PFSK-1 (cell line): ENCODE data around the gene DDX46.

Experiments used
- FOXP2 ChIP-seq: optimal IDR thresholded peaks from 2 replicates; pipeline ENCODE3; 2011; ENCODE audit warnings: borderline replicate concordance, control low read depth, inconsistent platforms; ENCODE audit not compliant: insufficient read depth; ENCODE audit errors: extremely low read length, extremely low read depth
- POLR2AphosphoS5 ChIP-seq: IDR thresholded peaks from 2 replicates; pipeline ENCODE4 v1.6.1; 2012; ENCODE audit warnings: low read depth, mild to moderate bottlenecking, control low read depth, low read length, moderate library complexity
- SIN3A ChIP-seq: IDR thresholded peaks from 2 replicates; pipeline ENCODE4 v1.6.1; 2012; ENCODE audit warnings: mild to moderate bottlenecking, low read length, moderate library complexity, borderline replicate concordance; ENCODE audit not compliant: insufficient read depth
- TAF1 ChIP-seq: IDR thresholded peaks from 2 replicates; pipeline ENCODE4 v1.6.1; 2012; ENCODE audit warnings: low read length, control low read depth, borderline replicate concordance; ENCODE audit not compliant: insufficient read depth
- TF ChIP-seq, protein P1 (sequence below), 2 experiments: IDR thresholded peaks; 2 replicates each; pipeline versions ENCODE4 v1.6.1 to v1.8.0; 2011 to 2012; ENCODE audit warnings: low read depth in 2 of 2, low read length in 2 of 2, control low read depth in 1 of 2, inconsistent platforms in 1 of 2, mild to moderate bottlenecking in 1 of 2, moderate library complexity in 1 of 2; ENCODE audit not compliant: insufficient read depth in 1 of 2

The DDX46 gene

GRCh38 chr5:134769206-134769605, 10.6 kb downstream of the DDX46 start:
- TF ChIP-seq, protein P1, sequence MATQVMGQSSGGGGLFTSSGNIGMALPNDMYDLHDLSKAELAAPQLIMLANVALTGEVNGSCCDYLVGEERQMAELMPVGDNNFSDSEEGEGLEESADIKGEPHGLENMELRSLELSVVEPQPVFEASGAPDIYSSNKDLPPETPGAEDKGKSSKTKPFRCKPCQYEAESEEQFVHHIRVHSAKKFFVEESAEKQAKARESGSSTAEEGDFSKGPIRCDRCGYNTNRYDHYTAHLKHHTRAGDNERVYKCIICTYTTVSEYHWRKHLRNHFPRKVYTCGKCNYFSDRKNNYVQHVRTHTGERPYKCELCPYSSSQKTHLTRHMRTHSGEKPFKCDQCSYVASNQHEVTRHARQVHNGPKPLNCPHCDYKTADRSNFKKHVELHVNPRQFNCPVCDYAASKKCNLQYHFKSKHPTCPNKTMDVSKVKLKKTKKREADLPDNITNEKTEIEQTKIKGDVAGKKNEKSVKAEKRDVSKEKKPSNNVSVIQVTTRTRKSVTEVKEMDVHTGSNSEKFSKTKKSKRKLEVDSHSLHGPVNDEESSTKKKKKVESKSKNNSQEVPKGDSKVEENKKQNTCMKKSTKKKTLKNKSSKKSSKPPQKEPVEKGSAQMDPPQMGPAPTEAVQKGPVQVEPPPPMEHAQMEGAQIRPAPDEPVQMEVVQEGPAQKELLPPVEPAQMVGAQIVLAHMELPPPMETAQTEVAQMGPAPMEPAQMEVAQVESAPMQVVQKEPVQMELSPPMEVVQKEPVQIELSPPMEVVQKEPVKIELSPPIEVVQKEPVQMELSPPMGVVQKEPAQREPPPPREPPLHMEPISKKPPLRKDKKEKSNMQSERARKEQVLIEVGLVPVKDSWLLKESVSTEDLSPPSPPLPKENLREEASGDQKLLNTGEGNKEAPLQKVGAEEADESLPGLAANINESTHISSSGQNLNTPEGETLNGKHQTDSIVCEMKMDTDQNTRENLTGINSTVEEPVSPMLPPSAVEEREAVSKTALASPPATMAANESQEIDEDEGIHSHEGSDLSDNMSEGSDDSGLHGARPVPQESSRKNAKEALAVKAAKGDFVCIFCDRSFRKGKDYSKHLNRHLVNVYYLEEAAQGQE (IDR thresholded peaks at IDR 0.05; ENCODE audit: insufficient read depth in 1 of 2, low read depth in 2 of 2, low read length in 2 of 2): no peak
- no peak for TF ChIP-seq SIN3A
- no peak for TF ChIP-seq POLR2AphosphoS5
- no peak for TF ChIP-seq FOXP2
- TF ChIP-seq TAF1: no peak

DNA sequence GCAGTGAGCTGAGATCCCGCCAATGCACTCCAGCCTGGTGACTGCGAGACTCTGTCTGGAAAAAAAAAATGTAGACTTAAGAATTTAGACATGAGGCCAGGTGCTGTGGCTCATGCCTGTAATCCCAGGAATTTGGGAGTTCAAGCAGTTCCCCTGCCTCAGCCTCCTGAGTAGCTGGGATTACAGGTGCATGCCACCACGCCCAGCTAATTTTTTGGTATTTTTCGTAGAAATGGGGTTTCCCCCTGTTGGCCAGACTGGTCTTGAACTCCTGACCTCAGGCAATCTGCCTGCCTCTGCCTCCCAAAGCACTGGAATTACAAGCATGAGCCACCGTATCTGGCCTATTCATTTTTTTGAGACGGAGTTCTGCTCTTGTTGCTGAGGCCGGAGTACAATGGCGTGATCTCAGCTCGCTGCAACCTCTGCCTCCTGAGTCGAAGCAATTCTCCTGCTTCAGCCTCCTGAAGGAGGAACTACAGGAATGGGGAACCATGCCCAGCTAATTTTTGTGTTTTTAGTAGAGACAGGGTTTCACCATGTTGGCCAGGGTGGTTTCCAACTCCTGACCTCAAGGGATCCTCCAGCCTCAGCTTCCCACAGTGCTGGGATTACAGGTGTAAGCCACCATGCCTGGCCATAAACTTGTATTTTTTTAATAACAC, 14.0 kb downstream of the DDX46 start:
- TF ChIP-seq, protein P1 (IDR thresholded peaks at IDR 0.05; ENCODE audit: insufficient read depth in 1 of 2, low read depth in 2 of 2, low read length in 2 of 2): no peak
- TF ChIP-seq FOXP2: no peak
- TF ChIP-seq TAF1: no peak
- no peak for TF ChIP-seq POLR2AphosphoS5
- TF ChIP-seq SIN3A: no peak

DNA sequence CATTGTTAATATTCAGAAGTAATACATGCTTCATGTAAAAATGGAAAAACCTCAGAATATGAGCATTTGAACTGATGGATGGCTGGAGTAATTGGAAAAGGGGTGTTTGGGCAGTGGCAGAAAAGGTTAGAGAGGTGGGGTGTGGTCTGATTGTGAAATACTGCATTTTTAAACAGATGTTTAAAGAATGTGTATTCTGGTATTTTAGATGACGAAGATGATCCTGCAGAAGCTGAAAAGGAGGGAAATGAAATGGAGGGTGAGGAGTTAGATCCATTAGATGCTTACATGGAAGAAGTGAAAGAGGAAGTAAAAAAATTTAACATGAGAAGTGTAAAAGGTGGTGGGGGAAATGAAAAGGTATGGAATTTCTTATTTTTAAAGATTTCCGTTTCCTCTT, 18.8 kb downstream of the DDX46 start:
- TF ChIP-seq, protein P1 (IDR thresholded peaks at IDR 0.05; ENCODE audit: insufficient read depth in 1 of 2, low read depth in 2 of 2, low read length in 2 of 2): no peak
- TF ChIP-seq SIN3A: no peak
- no peak for TF ChIP-seq FOXP2
- no peak for TF ChIP-seq TAF1
- TF ChIP-seq POLR2AphosphoS5: no peak

DNA sequence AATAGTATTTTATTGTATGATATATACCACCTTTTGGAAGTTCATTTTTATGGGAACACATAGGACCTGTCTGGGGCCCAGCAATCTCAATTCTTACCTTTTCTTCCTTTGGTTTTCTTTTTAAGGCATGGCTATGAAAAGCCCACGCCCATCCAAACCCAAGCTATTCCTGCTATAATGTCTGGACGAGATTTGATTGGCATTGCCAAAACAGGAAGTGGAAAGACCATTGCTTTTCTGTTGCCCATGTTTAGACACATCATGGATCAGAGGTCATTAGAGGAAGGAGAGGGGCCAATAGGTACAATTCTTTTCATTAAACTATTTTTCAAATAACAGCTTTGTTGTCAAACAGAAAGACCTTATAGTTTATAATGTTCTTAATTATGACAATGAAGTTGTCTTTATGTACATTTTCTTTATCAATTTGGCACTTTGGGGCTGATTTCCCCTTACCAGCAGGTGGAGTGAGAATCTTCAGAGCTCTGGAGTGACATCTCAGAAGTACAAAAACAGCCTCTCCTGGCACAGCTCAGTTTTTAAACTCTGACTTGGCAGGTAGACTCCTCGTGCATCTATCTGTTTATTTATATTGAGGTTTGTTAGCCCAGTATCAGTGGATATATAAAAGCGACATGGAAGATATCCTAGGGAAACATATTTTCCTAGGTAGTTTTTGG, 25.8 kb downstream of the DDX46 start:
- TF ChIP-seq FOXP2 (no peak), POLR2AphosphoS5 (no peak), TAF1 (no peak), SIN3A (no peak)
- TF ChIP-seq, protein P1 (IDR thresholded peaks at IDR 0.05; ENCODE audit: insufficient read depth in 1 of 2, low read depth in 2 of 2, low read length in 2 of 2): no peak
